ENCODE results near the gene ZCCHC7.

- TF ChIP-seq, protein P1, sequence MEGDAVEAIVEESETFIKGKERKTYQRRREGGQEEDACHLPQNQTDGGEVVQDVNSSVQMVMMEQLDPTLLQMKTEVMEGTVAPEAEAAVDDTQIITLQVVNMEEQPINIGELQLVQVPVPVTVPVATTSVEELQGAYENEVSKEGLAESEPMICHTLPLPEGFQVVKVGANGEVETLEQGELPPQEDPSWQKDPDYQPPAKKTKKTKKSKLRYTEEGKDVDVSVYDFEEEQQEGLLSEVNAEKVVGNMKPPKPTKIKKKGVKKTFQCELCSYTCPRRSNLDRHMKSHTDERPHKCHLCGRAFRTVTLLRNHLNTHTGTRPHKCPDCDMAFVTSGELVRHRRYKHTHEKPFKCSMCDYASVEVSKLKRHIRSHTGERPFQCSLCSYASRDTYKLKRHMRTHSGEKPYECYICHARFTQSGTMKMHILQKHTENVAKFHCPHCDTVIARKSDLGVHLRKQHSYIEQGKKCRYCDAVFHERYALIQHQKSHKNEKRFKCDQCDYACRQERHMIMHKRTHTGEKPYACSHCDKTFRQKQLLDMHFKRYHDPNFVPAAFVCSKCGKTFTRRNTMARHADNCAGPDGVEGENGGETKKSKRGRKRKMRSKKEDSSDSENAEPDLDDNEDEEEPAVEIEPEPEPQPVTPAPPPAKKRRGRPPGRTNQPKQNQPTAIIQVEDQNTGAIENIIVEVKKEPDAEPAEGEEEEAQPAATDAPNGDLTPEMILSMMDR (IDR thresholded peaks at IDR 0.05; ENCODE audit: control extremely low read depth in 1 of 3, insufficient read depth in 1 of 3, low read depth in 1 of 3, low read length in 3 of 3) = no peak
- no peak for TF ChIP-seq TAF1 (IDR thresholded peaks at IDR 0.05; ENCODE audit: low read depth, low read length)
- no peak for TF ChIP-seq GABPA (IDR thresholded peaks at IDR 0.05; ENCODE audit: borderline replicate concordance, insufficient read depth, low read length)
- no peak for TF ChIP-seq SRF (IDR thresholded peaks at IDR 0.05; ENCODE audit: low read depth, low read length)
- no peak for TF ChIP-seq SP1 (IDR thresholded peaks at IDR 0.05; ENCODE audit: low read depth, low read length)
- no peak for TF ChIP-seq RAD21 (IDR thresholded peaks at IDR 0.05 in 1 of 2, conservative IDR thresholded peaks at IDR 0.05 in 1 of 2; ENCODE audit: low read depth in 2 of 2, low read length in 2 of 2)
- no peak for TF ChIP-seq BACH1 (IDR thresholded peaks at IDR 0.05; ENCODE audit: low read length)
- TF ChIP-seq EZH2 (IDR thresholded peaks at IDR 0.05; ENCODE audit: low read depth, low read length, severe bottlenecking) = no peak
- TF ChIP-seq CEBPB (IDR thresholded peaks at IDR 0.05; ENCODE audit: low read depth, low read length) = no peak
- TF ChIP-seq POLR2AphosphoS5 (IDR thresholded peaks at IDR 0.05; ENCODE audit: low read depth, low read length) = no peak
Measured at GRCh38 chr9:37373621-37374020, 253.2 kb downstream of the ZCCHC7 start.
